AG10803 (cell line): ENCODE data around the gene CCDC88C.
"Not testable (repeated sequence)": the region's sequence is repeated elsewhere in the genome, so short reads cannot be mapped to it uniquely, and the experiment has no call there.

Source experiments
- DNase-seq: peaks from one replicate; pipeline ENCODE4 v3.0.0; 2010; ENCODE audit warnings: low read depth
- H3K4me3 ChIP-seq: 2 replicates; pipeline ENCODE4 v1.5.1; 2011; ENCODE audit warnings: mild to moderate bottlenecking, low read length, control low read depth
- CTCF ChIP-seq: conservative IDR thresholded peaks from 2 replicates; pipeline ENCODE4 v1.5.1; 2011; ENCODE audit warnings: mild to moderate bottlenecking, low read length, control low read depth, inconsistent platforms

Gene CCDC88C

GRCh38 chr14:91272341-91273272 lies 145.0 kb downstream of the CCDC88C start:
- no peak for TF ChIP-seq CTCF
- no peak for DNase-seq
- no peak overlapping the region for H3K4me3 ChIP-seq

GRCh38 chr14:91271639-91272038 lies 146.0 kb downstream of the CCDC88C start:
- no peak for TF ChIP-seq CTCF
- no peak overlapping the region for H3K4me3 ChIP-seq
- no peak for DNase-seq

GRCh38 chr14:91270619-91271018 lies 147.0 kb downstream of the CCDC88C start:
- no peak overlapping the region for H3K4me3 ChIP-seq
- no peak for DNase-seq
- no peak for TF ChIP-seq CTCF

- H3K4me3 ChIP-seq = no peak overlapping the region
- DNase-seq = no peak
- no peak for TF ChIP-seq CTCF
Measured at GRCh38 chr14:91270188-91270587, 147.4 kb downstream of the CCDC88C start.

GRCh38 chr14:91269076-91269991 lies 148.3 kb downstream of the CCDC88C start:
- no peak for TF ChIP-seq CTCF
- peak; percentile 48 for DNase-seq

GRCh38 chr14:91267965-91268437 lies 149.6 kb downstream of the CCDC88C start:
- H3K4me3 ChIP-seq = no peak overlapping the region
- no peak for TF ChIP-seq CTCF
- DNase-seq = no peak

More at GRCh38 chr14:91269076-91269991, 148.3 kb downstream of the CCDC88C start:
- H3K4me3 ChIP-seq = no peak overlapping the region

- DNase-seq, H3K4me3 ChIP-seq: not testable (repeated sequence)
Measured at GRCh38 chr14:91266276-91266675, 151.3 kb downstream of the CCDC88C start.
